GM12872 (cell line): ENCODE data around the gene ITIH4.

Experiments used
- CTCF ChIP-seq: IDR thresholded peaks from 3 replicates; pipeline ENCODE4 v1.5.1; 2011; ENCODE audit warnings: low read depth, mild to moderate bottlenecking, low read length, moderate library complexity; ENCODE audit not compliant: insufficient read depth

ITIH4 gene

GRCh38 chr3:52782412-52783210 is 47.9 kb downstream of the ITIH4 start:
- TF ChIP-seq CTCF, result no peak

- no peak for TF ChIP-seq CTCF
Measured at GRCh38 chr3:52781741-52782140, 48.7 kb downstream of the ITIH4 start.

DNA sequence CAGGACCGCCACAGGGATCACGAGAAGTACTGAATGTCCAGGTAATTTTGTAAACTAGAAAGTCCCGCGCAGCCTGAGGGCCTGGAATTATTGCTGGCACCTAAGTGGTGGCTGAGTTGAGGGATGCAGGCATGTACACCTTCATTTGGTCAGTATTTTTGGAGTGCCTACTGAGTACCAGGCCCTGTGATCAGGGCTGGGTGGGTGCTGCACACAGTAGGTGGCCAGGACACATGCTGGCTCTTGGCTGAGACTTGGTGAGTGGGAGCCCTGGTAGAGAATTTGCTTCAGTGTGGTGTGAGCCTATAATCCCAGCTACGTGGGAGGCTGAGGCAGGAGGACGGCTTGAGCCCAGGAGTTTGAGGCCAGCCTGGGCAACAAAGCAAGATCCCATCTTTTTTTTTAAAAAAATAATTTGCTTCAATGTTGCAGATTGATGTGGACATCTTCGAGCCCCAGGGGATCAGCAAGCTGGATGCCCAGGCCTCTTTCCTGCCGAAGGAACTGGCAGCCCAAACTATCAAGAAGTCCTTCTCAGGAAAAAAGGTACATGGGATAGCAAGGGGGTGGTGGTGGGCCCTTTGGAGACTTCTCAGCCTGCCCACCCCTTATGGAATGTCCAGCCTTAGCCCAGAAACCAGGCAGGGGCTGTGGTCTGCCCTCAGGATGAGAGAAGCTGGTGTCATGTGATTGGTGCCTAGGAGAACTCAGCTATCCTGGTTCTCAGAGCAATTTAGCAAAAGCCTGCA is 50.5 kb downstream of the ITIH4 start:
- TF ChIP-seq CTCF, result no peak

DNA sequence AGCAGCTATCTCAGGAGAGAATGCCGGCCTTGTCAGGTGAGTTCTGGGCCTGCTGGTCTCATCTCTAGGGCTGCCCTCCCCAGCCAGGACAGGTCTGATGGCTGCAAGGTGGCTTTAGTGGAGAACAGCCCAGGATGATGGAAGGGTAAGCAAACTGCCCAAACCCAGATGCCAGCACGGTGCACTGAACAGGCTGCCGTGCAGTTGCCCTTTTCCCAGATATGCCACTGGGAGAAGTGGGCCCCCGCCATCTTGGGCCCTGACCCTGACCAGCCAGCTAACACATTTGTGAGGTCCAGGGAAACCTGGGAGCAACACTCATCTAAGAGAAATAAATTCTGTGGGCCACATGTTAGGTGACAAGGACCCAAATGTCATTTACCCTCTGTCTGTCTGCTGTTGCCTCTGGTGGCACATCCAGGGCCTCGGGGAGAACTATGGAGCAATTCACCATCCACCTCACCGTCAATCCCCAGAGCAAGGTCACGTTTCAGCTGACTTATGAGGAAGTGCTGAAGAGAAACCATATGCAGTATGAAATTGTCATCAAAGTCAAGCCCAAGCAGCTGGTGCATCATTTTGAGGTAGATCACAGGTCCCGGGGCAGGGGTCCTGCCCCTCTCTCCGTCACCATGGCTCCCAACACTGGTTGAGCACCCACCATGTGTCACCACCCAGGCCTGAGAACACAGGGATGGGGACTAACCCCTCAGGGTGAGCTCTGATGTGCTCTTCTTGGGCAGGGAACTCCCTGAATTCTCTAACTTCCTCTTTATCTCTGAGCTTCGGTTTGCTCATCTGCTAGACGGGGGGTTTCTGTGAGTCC is 51.2 kb downstream of the ITIH4 start:
- no peak for TF ChIP-seq CTCF

- TF ChIP-seq CTCF, result no peak
Measured at GRCh38 chr3:52777959-52778805, 52.3 kb downstream of the ITIH4 start.

DNA sequence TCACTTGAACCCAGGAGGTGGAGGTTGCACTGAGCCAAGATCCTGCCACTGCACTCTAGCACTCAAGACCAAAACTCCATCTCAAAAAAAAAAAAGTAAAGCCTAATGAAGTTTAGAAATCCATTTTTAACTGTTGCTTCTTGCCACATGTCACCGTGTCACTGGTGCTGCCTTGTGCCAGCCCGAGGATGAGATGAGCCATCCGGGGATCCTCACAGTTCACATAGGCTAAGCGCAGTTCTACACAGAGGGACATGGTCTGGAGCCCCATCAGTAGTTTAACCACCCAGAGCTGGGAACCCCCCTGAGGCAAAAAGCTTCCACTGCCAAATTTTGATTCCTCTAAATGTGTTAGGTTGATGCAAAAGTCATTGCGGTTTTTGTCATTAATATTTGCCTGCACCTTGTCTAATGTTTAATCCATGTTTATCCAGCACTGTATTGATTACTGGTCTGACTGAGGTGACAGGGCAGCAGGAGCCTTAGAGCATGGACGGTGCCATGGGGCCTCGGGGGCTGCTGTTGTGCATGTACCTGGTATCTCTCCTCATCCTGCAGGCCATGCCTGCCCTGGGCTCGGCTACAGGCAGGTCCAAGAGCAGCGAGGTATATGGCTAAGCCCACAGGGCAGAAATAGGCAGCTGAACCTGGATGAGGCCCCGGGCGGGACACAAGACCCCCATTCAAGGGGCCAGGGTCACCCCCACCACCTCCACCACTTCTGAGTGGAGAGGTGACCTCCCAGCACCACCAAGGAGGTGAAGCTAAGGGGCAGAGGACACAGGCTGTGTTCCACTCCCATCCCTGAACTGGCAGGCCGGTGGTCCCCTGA is 53.1 kb downstream of the ITIH4 start, which contains the start of gene ITIH1:
ITIH1 (plus strand) TSS at position 473 of the 832 bp plus-strand sequence; CDS start at position 490, 17 bp downstream.
- TF ChIP-seq CTCF, result no peak
